K562 (cell line): ENCODE data around the gene YARS1. TPM values are rescaled to one million over a fixed set of nuclear protein-coding genes. Genes with fewer than 3 reads are reported as not detected.
A peak's percentile ranks its signal among the peaks of the same experiment; 100 is the strongest.

Experiments
- ARID1B ChIP-seq: fragments of 450-650 bp; IDR thresholded peaks from 2 replicates; pipeline ENCODE4 v1.6.1; 2016; ENCODE audit warnings: antibody characterized with exemption, mild to moderate bottlenecking, inconsistent platforms
- DIDO1 ChIP-seq: fragments of 450-650 bp; IDR thresholded peaks from 2 replicates; pipeline ENCODE4 v1.6.1; 2016; ENCODE audit warnings: low read depth, missing biosample characterization, missing genetic modification characterization
- ESRRA ChIP-seq: fragments of 450-650 bp; IDR thresholded peaks from 2 replicates; pipeline ENCODE4 v1.6.1; 2014; ENCODE audit warnings: low read depth, mild to moderate bottlenecking, moderate library complexity, borderline replicate concordance
- ETV6 ChIP-seq, 3 experiments: fragments of 150-350 bp in 1 of 3; sonication (generic) in 1 of 3; formaldehyde crosslinking in 1 of 3; IDR thresholded peaks; 2 replicates each; pipeline versions ENCODE4 v1.6.1 to v1.8.0; 2014 to 2022; ENCODE audit warnings: borderline replicate concordance in 2 of 3, low read depth in 2 of 3, antibody characterized with exemption in 1 of 3, low read length in 1 of 3, mild to moderate bottlenecking in 1 of 3, missing genetic modification reagents in 1 of 3
- FOSL1 ChIP-seq: fragments of 200-800 bp; sonication (Bioruptor generic); conservative IDR thresholded peaks from 2 replicates; pipeline ENCODE4 v1.6.1; 2016; ENCODE audit warnings: missing genetic modification characterization, missing compliant biosample characterization
- FOXA3 ChIP-seq, 2 experiments: fragments of 450-650 bp in 1 of 2; sonication (generic) in 1 of 2; formaldehyde crosslinking; IDR thresholded peaks in 1 of 2; conservative IDR thresholded peaks in 1 of 2; 2 replicates each; pipeline versions ENCODE4 v1.4.0 to v1.8.0; 2020 to 2022; ENCODE audit warnings: mild to moderate bottlenecking in 2 of 2, missing genetic modification reagents in 1 of 2
- FOXP1 ChIP-seq: sonication (generic); formaldehyde crosslinking; IDR thresholded peaks from 2 replicates; pipeline ENCODE4 v1.8.0; 2022; ENCODE audit warnings: mild to moderate bottlenecking, missing genetic modification reagents
- GMEB1 ChIP-seq: fragments of 250-450 bp; sonication (Bioruptor Pico); IDR thresholded peaks from 2 replicates; pipeline ENCODE4 v1.4.0; 2020; ENCODE audit warnings: mild to moderate bottlenecking
- GTF2A2 ChIP-seq: IDR thresholded peaks from 2 replicates; pipeline ENCODE4 v1.6.1; 2016; ENCODE audit warnings: mild to moderate bottlenecking, missing genetic modification characterization, missing compliant biosample characterization
- MAX ChIP-seq: sonication (generic); formaldehyde crosslinking; IDR thresholded peaks from 2 replicates; pipeline ENCODE4 v1.9.0; 2022; ENCODE audit warnings: mild to moderate bottlenecking, missing genetic modification reagents
- RAD21 ChIP-seq, 2 experiments: fragments of 250-450 bp in 1 of 2; fragments of 450-650 bp in 1 of 2; sonication (Bioruptor Pico) in 1 of 2; formaldehyde crosslinking in 1 of 2; IDR thresholded peaks in 1 of 2; conservative IDR thresholded peaks in 1 of 2; 2 replicates each; pipeline versions ENCODE4 v1.4.0 to v1.8.0; 2020 to 2022; ENCODE audit warnings: mild to moderate bottlenecking in 2 of 2, moderate library complexity in 1 of 2
- SAFB2 ChIP-seq: fragments of 200-400 bp; formaldehyde crosslinking; IDR thresholded peaks from 2 replicates; pipeline ENCODE4 v1.6.1; 2018; ENCODE audit warnings: borderline replicate concordance, low read length, low read depth, moderate library complexity; ENCODE audit not compliant: severe bottlenecking
- SFPQ ChIP-seq: fragments of 200-400 bp; formaldehyde crosslinking; IDR thresholded peaks from 2 replicates; pipeline ENCODE4 v1.6.1; 2017; ENCODE audit warnings: mild to moderate bottlenecking, low read depth, low read length, moderate library complexity
- SMARCC2 ChIP-seq: fragments of 450-650 bp; IDR thresholded peaks from 2 replicates; pipeline ENCODE4 v1.6.1; 2017; ENCODE audit warnings: antibody characterized with exemption, moderate library complexity, mild to moderate bottlenecking, low read depth
- THRB ChIP-seq: fragments of 450-650 bp; formaldehyde crosslinking; conservative IDR thresholded peaks from 2 replicates; pipeline ENCODE4 v1.4.0; 2022; ENCODE audit warnings: mild to moderate bottlenecking, missing genetic modification characterization
- ZBTB26 ChIP-seq: fragments of 450-650 bp; formaldehyde crosslinking; IDR thresholded peaks from 2 replicates; pipeline ENCODE4 v1.4.0; 2022; ENCODE audit warnings: missing genetic modification characterization
- ZNF253 ChIP-seq: fragments of 250-450 bp; sonication (Bioruptor Pico); conservative IDR thresholded peaks from 2 replicates; pipeline ENCODE4 v1.6.1; 2021; ENCODE audit warnings: mild to moderate bottlenecking
- ZNF583 ChIP-seq: fragments of 250-450 bp; sonication (Bioruptor Pico); IDR thresholded peaks from 2 replicates; pipeline ENCODE4 v1.4.0; 2020
- ZNF586 ChIP-seq: fragments of 450-650 bp; formaldehyde crosslinking; conservative IDR thresholded peaks from 2 replicates; pipeline ENCODE4 v1.4.0; 2020; ENCODE audit warnings: mild to moderate bottlenecking, moderate library complexity
- ZNF79 ChIP-seq: fragments of 250-450 bp; sonication (Bioruptor Pico); IDR thresholded peaks from 2 replicates; pipeline ENCODE4 v1.4.0; 2020; ENCODE audit warnings: low read depth, mild to moderate bottlenecking, moderate library complexity
- polyA plus RNA-seq, 8 experiments: library from polyadenylated mRNA; depleted of rRNA in 4 of 8; stranded (reverse) in 5 of 8; unstranded in 3 of 8; fragments of >200 nt; fragmentation: Nextera tagmentation in 2 of 8; fragmentation: Illumina TruSeq in 1 of 8; extraction: Ambion mirVana in 2 of 8; extraction: Trizol in 1 of 8; gene quantifications; 2 replicates each; pipeline versions ENCODE4 v1.2.1 to v1.2.3, GENCODE V29; 2011 to 2014; ENCODE audit warnings: inconsistent platforms in 1 of 8, missing spikeins in 1 of 8
- total RNA-seq, 7 experiments: library from RNA; depleted of rRNA in 6 of 7; stranded (reverse); fragments of >200 nt in 6 of 7; fragmentation: Illumina TruSeq in 2 of 7; extraction: Trizol in 2 of 7; gene quantifications; 2 replicates each; pipeline versions ENCODE4 v1.2.1 to v1.2.3, GENCODE V29; 2011 to 2021; ENCODE audit warnings: low replicate concordance in 1 of 7

Gene YARS1
- total and polyA plus RNA-seq, 9 of the 15 experiments (the other 6 are each of a cell fraction or from before 2014, with no cell fraction given), result 66.2 to 336 (median 201) TPM

GRCh38 chr1:32818804-32819541 is 1.8 kb upstream of the YARS1 start (continued):
- no peak for TF ChIP-seq ETV6 (IDR thresholded peaks at IDR 0.05; ENCODE audit: borderline replicate concordance in 1 of 2, low read depth in 2 of 2, low read length in 1 of 2)
- TF ChIP-seq ETV6 (CRISPR knock-in tag; IDR thresholded peaks at IDR 0.05; ENCODE audit: borderline replicate concordance), result no peak
- no peak for TF ChIP-seq SAFB2
- TF ChIP-seq ZNF583 (CRISPR knock-in tag), result no peak
- no peak for TF ChIP-seq ZNF253 (CRISPR knock-in tag)
- TF ChIP-seq FOXA3 (CRISPR knock-in tag; conservative IDR thresholded peaks at IDR 0.05 in 1 of 2, IDR thresholded peaks at IDR 0.05 in 1 of 2), result 0 out of 4 replicates have a peak, but pooled peaks of 1 of the 2 experiments have one; percentile 44
- no peak for TF ChIP-seq ZNF79
- TF ChIP-seq FOXP1 (CRISPR knock-in tag), result no peak
- TF ChIP-seq ZBTB26 (CRISPR knock-in tag), result 0 out of 2 replicates have a peak, but pooled peaks have one; percentile 26
- TF ChIP-seq SFPQ, result no peak
- no peak for TF ChIP-seq ESRRA
- TF ChIP-seq DIDO1 (tag), result no peak
- TF ChIP-seq FOSL1, result no peak
- no peak for TF ChIP-seq GMEB1 (CRISPR knock-in tag)
- TF ChIP-seq MAX (CRISPR knock-in tag), result peak; percentile 14; the same call in 1 of the 2 replicates
- TF ChIP-seq THRB (CRISPR knock-in tag), result peak; percentile 38; the same call in 1 of the 2 replicates
- peak; percentile 25; the same call in 1 of the 2 replicates for TF ChIP-seq ARID1B
- TF ChIP-seq GTF2A2 (tag), result no peak
- TF ChIP-seq ZNF586, result no peak
- TF ChIP-seq RAD21 (CRISPR knock-in tag; conservative IDR thresholded peaks at IDR 0.05 in 1 of 2, IDR thresholded peaks at IDR 0.05 in 1 of 2), result no peak
- no peak for TF ChIP-seq SMARCC2
